ENCODE results near the gene SIX3.

Gene SIX3

DNA sequence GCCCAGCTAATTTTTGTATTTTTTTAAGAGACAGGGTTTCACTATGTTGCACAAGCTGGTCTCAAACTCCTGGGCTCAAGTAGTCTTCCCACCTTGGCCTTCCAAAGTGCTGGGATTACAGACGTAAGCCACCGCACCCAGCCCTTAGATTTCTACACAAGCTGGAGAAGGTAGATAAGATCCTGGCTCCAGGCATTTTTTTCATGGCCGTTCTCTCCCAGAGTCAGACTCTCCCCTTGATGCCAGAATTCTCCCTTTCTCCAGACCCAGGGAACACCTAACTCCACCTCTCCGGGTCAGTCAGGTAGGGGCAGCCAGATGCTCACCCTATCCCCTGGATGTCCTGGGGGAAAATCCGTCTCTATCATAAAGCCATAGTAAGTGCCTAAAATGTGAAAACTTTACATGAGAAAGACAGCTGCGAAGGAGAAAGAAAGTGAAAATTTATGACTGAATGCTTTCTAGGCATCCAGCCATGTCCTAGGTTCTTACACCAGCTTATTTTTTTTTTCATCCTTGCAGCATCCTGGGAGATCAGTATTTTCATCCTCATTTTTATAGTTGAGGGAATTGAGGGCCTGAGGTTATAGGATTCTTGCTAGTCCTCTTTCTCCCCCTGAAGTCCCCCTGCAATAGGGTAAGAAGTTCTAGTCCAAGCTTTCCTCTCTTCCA is 16.3 kb downstream of the SIX3 start:
- DNase-seq (ENCODE audit: low read depth, low spot score), result no peak

- no peak for DNase-seq (ENCODE audit: low read depth, low spot score)
Observed at GRCh38 chr2:44959855-44960254, 18.4 kb downstream of the SIX3 start.

- DNase-seq (ENCODE audit: low read depth, low spot score), result no peak
Observed at GRCh38 chr2:44960871-44961270, 19.4 kb downstream of the SIX3 start.

- DNase-seq (ENCODE audit: low read depth, low spot score), result no peak
Observed at GRCh38 chr2:44962176-44962695, 20.7 kb downstream of the SIX3 start.

GRCh38 chr2:44964752-44965236 is 23.3 kb downstream of the SIX3 start:
- no peak for DNase-seq (ENCODE audit: low read depth, low spot score)

- no peak for DNase-seq (ENCODE audit: low read depth, low spot score)
Observed at GRCh38 chr2:44965684-44966083, 24.2 kb downstream of the SIX3 start.

DNA sequence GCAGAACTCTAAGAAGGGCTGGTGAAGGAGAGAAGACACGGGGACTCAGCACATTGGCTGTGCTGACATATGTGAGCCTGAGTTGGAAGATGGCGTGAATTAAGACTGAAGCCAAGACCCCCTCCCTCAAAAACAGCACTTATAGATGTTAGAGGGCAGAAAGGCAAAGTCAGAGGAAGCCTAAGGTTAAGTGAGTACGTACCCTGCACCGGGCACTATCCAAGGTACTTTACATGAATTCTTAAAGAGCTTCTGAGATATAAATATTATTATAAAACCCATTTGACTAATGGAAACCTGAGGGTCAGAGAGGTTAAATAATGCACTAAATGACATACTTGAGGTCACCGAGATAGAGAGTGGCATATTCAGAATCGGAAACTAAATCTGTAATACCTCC is 25.6 kb downstream of the SIX3 start:
- DNase-seq (ENCODE audit: low read depth, low spot score), result no peak

GRCh38 chr2:44967727-44968432 is 26.4 kb downstream of the SIX3 start:
- DNase-seq (ENCODE audit: low read depth, low spot score), result no peak

GRCh38 chr2:44969936-44970335 is 28.4 kb downstream of the SIX3 start:
- DNase-seq (ENCODE audit: low read depth, low spot score), result no peak

DNA sequence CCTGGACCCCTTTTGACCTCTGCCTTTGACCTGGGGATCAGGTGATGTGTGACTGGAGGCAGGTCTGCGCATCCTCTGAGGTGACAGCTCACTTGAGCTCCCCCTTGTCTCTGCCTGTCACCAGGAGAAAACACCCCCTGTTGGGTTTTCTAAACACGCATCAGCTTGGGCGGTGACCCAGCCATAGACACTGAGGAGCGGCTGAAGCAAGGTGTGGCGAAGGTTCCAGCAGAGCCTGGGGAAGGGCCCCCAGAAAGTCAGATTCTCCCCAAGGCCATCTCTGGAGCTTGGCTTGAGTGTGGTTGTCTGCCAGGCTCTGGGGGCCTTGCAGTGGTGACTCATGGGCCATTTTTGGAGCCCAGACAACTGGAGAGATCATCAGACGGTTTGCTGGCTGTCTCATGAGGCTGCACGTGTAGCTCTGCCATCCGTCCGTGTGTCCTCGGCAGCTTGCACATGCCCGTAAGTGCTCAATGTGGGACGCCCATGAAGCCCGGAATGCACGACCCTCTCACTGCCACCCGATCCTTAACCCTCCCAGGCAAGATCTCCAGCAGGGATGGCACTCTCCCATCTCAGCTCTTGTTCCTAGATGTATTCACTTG is 29.4 kb downstream of the SIX3 start:
- DNase-seq (ENCODE audit: low read depth, low spot score), result no peak

DNA sequence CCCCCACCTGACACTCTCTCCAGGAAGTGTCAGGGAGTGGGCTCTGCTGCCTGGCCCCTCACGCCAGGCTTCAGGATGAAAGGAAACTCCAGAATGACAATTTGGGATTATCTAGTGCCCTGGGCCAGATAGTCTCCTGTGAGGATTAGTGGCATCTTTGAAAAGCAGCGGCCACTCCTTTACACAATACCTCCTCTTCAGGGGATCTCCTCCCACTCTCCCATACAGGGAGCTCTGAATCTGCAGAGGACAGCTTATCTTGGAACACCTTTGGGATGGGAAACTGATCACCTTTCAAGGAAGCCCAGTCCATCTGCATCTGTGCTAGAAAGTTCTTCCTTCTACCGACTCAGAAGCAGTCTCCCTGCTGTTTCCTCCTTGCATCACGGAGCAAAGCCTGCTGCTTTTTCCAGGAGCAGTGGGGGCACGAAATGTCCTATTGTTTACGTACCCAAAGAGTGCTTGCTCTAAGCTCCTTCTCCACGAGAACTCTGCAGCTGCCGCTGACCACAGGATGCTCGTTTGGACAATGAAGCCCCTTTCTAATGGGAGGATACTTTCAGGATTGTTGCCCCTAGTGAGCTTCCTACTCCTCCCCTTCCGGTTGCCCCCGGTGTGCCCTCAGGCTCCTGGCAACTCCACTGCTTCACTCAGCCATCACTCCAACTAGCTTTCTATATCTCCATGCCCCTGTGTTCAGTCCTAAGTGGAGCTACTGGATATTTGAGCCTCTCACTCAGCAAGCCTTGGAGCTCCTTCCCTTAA is 31.5 kb downstream of the SIX3 start:
- no peak for DNase-seq (ENCODE audit: low read depth, low spot score)

DNA sequence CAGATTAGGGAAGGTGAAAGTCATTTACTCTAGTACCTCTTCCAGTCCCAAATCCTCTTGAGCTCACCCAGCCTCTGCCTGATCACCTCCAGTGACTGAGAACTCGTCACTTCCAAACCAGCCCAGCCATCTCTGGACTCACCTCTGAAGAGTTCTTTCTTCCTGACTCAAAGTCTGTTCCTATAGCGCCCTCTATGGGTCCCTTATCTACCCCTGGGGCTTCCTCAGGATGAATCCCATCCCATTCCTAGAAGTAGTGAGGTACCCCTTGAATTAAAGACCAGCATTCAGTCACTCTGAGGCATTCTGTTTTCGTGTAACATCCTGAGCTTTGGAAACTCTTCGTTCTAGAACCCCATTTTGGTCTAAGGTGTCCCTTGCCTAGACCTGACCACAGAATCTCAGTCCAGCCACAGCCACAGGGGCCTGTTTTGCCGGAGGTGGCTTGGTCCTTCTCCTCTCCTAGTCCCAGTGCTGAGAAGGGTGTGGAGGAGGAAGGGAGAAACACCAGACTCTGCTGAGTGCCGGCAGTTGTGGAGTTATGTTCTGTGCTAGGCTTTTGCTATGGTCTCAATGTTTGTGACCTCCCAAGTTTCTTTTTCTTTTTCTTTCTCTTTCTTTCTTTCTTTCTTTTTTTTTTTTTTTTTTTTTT is 32.7 kb downstream of the SIX3 start:
- DNase-seq (ENCODE audit: low read depth, low spot score), result peak; percentile 21

GRCh38 chr2:44975571-44976450 is 34.3 kb downstream of the SIX3 start:
- no peak for DNase-seq (ENCODE audit: low read depth, low spot score)

GRCh38 chr2:44979581-44979980 is 38.1 kb downstream of the SIX3 start:
- DNase-seq (ENCODE audit: low read depth, low spot score), result no peak

DNA sequence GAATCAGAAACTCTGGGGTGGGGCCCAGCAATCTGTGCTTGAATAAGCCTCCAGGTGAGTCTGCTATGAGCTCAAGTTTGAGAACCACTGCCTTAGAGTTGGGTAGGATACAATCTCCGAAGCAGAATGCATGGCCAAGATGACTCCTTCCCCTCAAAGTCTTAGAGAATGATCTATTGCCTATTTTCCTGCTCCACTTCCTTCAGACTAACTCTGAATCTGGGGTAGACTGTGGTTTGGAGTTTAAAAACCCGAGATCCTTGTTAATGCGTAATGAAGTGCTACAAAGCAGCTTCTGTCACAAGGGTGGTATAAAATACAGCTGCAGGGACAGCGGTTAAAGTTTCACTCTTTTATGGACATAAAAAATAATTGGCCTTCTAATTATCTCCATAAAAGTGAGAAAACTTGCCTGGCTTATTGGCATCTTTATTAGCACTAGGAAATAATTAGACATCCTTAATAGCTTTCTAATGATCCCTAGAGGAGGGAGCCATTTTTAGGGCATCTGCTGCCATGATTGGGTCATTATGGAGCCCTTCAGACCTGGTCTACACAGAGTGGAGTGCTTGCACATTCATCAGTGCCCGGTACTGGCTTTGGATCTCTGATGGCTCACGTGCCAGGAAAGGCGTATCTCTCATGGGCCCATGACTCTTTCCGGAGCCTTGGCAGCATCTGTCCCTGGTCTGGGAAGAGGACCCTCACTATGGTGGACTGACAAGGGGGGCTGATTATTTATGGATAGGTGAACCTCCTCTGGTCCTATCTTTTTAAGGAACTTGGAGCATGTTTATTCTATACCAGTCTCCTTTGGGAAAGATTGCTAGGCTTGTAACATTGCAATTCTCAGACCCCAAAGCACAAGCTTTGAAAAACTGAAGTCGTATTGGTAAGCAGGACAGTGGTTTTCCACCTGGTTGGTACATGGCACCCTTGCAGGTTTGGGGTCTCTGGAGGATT is 39.5 kb downstream of the SIX3 start:
- no peak for DNase-seq (ENCODE audit: low read depth, low spot score)

GRCh38 chr2:44981714-44982108 is 40.2 kb downstream of the SIX3 start:
- peak; percentile 87 for DNase-seq (ENCODE audit: low read depth, low spot score)

GRCh38 chr2:44983836-44984604 is 42.5 kb downstream of the SIX3 start:
- DNase-seq (ENCODE audit: low read depth, low spot score), result no peak

DNA sequence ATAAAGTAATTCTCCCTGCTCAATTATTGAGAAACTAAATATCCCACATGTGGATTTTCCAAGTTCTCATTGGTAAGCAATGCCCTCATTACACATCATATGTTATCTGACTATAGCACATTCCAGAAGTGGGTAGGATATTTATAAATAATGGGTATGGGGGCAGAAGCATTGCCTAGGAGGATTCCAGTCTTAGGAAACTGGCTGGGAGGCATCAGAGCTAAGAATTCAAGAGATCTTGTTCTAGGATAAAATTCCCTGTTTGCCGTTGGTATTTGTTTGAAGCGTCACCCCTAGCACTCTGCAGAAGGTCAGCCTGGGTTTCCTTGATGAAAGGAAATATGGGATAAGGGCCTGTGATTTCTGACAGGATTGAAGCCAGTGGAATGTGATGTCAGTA is 47.7 kb downstream of the SIX3 start:
- no peak for DNase-seq (ENCODE audit: low read depth, low spot score)

All from astrocyte of the hippocampus (primary cell).